ENCODE measurements around the gene EVI5. TPM values are rescaled to one million over a fixed set of nuclear protein-coding genes. Genes with fewer than 3 reads are reported as not detected.
"Not testable (repeated sequence)": the region's sequence is repeated elsewhere in the genome, so short reads cannot be mapped to it uniquely, and the experiment has no call there.

The EVI5 gene
- total RNA-seq, 2 donors from 2014 or later, result 45.9 to 48.6 TPM

GRCh38 chr1:92538413-92539061 is 246.4 kb downstream of the EVI5 start:
- no peak for DNase-seq (ENCODE audit: low spot score)
- Histone ChIP-seq H3K4me3 (no peak overlapping the region), H3K9me3 (no peaks in the 10 kb centered on the region), H3K36me3 (no peaks in the 10 kb centered on the region), H3K27me3 (replicated peaks; ENCODE audit: insufficient read depth) (no peaks in the 10 kb centered on the region), H3K27ac (no peak overlapping the region), H3K4me1 (ENCODE audit: control insufficient read depth in 1 of 2, low read depth in 2 of 2) (peaks cover 0 to 5% of the 10 kb centered on the region in 2 donors)
- TF ChIP-seq CTCF (IDR thresholded peaks at IDR 0.05), result no peak
- ATAC-seq (ENCODE audit: insufficient number of reproducible peaks, low FRiP score, low read depth), result no peak

GRCh38 chr1:92538048-92538412 is 246.9 kb downstream of the EVI5 start:
- ATAC-seq (ENCODE audit: insufficient number of reproducible peaks, low FRiP score, low read depth), result no peak
- no peak overlapping the region for H3K4me3 ChIP-seq
- no peak overlapping the region for H3K27ac ChIP-seq
- no peaks in the 10 kb centered on the region for H3K27me3 ChIP-seq (replicated peaks; ENCODE audit: insufficient read depth)
- H3K4me1 ChIP-seq (ENCODE audit: control insufficient read depth in 1 of 2, low read depth in 2 of 2), result peaks cover 0 to 5% of the 10 kb centered on the region in 2 donors
- H3K36me3 ChIP-seq, result no peaks in the 10 kb centered on the region
- H3K9me3 ChIP-seq, result no peaks in the 10 kb centered on the region
- no peak for DNase-seq (ENCODE audit: low spot score)
- TF ChIP-seq CTCF (IDR thresholded peaks at IDR 0.05), result no peak

- Histone ChIP-seq H3K9me3 (no peaks in the 10 kb centered on the region), H3K27ac (no peak overlapping the region), H3K4me3 (no peak overlapping the region), H3K36me3 (no peaks in the 10 kb centered on the region), H3K27me3 (replicated peaks; ENCODE audit: insufficient read depth) (no peaks in the 10 kb centered on the region), H3K4me1 (ENCODE audit: control insufficient read depth in 1 of 2, low read depth in 2 of 2) (peaks cover 0 to 5% of the 10 kb centered on the region in 2 donors)
- ATAC-seq (ENCODE audit: insufficient number of reproducible peaks, low FRiP score, low read depth) (no peak), DNase-seq (ENCODE audit: low spot score) (no peak)
- TF ChIP-seq CTCF (IDR thresholded peaks at IDR 0.05), result no peak
These were observed 247.7 kb downstream of the EVI5 start for GRCh38 chr1:92536980-92537884.

GRCh38 chr1:92536211-92536979 is 248.5 kb downstream of the EVI5 start:
- no peak for TF ChIP-seq CTCF (IDR thresholded peaks at IDR 0.05)
- no peaks in the 10 kb centered on the region for H3K9me3 ChIP-seq
- no peak overlapping the region for H3K27ac ChIP-seq
- ATAC-seq (ENCODE audit: insufficient number of reproducible peaks, low FRiP score, low read depth) (no peak), DNase-seq (ENCODE audit: low spot score) (no peak)
- H3K27me3 ChIP-seq (replicated peaks; ENCODE audit: insufficient read depth), result no peaks in the 10 kb centered on the region
- no peaks in the 10 kb centered on the region for H3K36me3 ChIP-seq
- no peak overlapping the region for H3K4me3 ChIP-seq
- peaks cover 0 to 5% of the 10 kb centered on the region in 2 donors for H3K4me1 ChIP-seq (ENCODE audit: control insufficient read depth in 1 of 2, low read depth in 2 of 2)

- not testable (repeated sequence) for ATAC-seq (ENCODE audit: insufficient number of reproducible peaks, low FRiP score, low read depth); H3K27ac ChIP-seq; DNase-seq (ENCODE audit: low spot score)
These were observed 252.5 kb downstream of the EVI5 start for GRCh38 chr1:92532371-92532770.

GRCh38 chr1:92531939-92532338 is 253.0 kb downstream of the EVI5 start:
- not testable (repeated sequence) for H3K27ac ChIP-seq; ATAC-seq (ENCODE audit: insufficient number of reproducible peaks, low FRiP score, low read depth); H3K9me3 ChIP-seq; H3K4me3 ChIP-seq; DNase-seq (ENCODE audit: low spot score); H3K27me3 ChIP-seq (replicated peaks; ENCODE audit: insufficient read depth); H3K4me1 ChIP-seq (ENCODE audit: control insufficient read depth in 1 of 2, low read depth in 2 of 2); H3K36me3 ChIP-seq

More at GRCh38 chr1:92532371-92532770, 252.5 kb downstream of the EVI5 start:
- not testable (repeated sequence) for H3K4me1 ChIP-seq (ENCODE audit: control insufficient read depth in 1 of 2, low read depth in 2 of 2); H3K9me3 ChIP-seq; H3K4me3 ChIP-seq; H3K36me3 ChIP-seq; H3K27me3 ChIP-seq (replicated peaks; ENCODE audit: insufficient read depth)
